GM18505 (cell line): ENCODE data around the gene FXYD3.

Experiments used
- ATAC-seq: cut with Tn5 transposase; IDR thresholded peaks from one replicate; pipeline ENCODE4 v1.9.1; 2021; ENCODE audit not compliant: unreplicated experiment
- POLR2A ChIP-seq: IDR thresholded peaks from 4 replicates; pipeline ENCODE4 v1.6.1; 2011; ENCODE audit warnings: borderline replicate concordance; ENCODE audit not compliant: insufficient read depth, insufficient read length; ENCODE audit errors: extremely low read depth

Gene FXYD3

DNA sequence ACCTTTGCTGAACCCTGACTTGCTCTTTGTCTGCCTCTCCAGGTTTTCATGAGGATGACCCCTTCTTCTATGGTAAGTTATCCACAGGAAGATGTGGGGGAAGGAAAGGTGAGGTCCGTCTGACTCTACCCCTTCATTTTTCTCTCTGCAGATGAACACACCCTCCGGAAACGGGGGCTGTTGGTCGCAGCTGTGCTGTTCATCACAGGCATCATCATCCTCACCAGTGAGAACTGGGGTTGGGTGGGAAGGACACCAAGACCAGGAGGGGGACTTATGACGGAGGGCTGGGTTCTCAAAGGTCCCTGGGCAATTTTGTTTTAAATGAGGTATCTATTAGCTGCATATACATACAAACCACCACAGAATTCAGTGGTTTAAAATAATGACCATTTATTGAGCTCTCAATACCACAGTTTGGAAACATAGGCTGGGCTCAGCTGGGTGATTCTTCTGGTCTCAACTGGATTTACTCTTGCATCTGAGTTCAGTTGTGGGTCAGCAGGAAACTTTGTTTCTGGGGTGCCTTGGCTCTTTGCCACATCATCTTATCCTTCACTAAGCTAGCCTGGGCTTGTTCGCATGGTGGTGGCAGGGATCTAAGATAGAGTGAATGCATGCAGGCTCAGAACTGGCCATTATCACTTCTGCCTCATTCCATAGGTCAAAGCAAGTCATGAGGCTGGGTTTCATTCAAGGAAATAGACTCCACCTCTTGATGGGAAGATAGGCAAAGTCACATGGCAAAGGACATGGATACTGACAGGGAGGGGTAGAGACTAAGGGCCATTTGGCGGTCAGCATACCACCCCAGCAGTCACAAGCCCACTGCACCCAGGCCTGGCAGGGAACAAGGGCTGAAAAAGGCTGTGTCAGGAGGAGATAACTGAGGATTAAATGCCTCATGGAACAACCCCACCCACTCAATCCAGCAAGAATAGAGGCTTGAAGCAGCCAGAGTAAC lies 50.8 kb downstream of the FXYD3 start:
- TF ChIP-seq POLR2A = no peak
- no peak for ATAC-seq

DNA sequence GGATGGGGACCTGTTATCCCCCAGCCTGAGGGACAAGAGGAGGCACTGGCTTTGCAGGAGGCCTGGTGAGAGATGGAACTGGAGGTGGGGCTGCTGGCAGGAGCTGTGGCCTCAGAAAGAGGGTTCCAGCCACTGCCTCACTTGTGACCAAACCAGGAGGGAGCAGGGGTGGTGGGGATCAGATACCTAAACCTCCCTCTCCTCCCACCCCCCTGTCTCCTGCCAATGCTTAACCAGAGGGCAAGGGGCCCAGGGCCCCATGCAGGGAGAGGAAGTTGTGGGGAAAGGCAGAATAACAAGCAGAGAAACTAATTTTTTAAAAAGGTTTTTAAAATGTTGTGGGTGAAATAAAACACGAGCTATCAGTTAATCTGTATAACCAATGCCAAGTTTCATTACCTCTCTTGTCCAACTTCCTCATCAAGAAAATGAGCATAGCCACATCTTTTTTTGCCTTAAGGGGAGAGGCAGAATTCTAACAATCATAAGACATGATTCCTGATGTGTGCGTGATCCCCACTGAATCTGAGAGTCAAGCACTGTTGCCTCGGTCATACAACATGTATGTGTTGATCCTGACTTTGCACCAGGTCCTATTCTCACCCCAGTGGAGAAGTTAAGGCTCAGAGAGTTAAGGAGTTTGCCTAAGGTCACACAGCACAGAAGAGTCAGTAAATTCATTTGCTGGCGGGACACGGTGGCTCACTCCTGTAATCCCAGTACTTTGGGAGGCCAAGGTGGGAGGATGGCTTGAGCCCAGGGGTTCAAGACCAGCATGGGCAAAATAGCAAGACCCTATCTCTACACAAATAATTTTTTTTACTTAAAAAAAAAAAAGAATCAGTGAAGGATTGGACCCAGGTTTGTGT lies 51.9 kb downstream of the FXYD3 start:
- ATAC-seq = no peak
- no peak for TF ChIP-seq POLR2A

DNA sequence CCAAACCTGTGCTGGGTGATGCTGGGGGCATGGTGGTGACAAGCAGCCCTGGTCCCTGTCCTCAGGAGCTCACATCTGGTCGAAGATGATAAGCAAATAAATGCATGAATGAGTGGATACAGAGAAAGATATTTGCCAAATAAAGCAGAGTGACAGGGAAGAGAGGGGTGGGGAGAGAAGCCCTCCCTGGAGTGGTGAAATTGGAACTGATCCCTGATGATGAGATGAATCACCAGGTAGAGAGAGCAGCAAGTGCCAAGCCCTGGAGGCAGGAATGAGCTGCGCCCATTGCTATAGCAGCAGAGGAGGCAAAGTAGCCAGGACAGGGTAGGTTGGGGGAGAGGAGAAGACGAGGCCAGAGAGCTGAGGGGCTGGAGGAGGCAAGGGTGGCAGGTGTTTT lies 52.6 kb downstream of the FXYD3 start:
- TF ChIP-seq POLR2A = no peak
- ATAC-seq = no peak

DNA sequence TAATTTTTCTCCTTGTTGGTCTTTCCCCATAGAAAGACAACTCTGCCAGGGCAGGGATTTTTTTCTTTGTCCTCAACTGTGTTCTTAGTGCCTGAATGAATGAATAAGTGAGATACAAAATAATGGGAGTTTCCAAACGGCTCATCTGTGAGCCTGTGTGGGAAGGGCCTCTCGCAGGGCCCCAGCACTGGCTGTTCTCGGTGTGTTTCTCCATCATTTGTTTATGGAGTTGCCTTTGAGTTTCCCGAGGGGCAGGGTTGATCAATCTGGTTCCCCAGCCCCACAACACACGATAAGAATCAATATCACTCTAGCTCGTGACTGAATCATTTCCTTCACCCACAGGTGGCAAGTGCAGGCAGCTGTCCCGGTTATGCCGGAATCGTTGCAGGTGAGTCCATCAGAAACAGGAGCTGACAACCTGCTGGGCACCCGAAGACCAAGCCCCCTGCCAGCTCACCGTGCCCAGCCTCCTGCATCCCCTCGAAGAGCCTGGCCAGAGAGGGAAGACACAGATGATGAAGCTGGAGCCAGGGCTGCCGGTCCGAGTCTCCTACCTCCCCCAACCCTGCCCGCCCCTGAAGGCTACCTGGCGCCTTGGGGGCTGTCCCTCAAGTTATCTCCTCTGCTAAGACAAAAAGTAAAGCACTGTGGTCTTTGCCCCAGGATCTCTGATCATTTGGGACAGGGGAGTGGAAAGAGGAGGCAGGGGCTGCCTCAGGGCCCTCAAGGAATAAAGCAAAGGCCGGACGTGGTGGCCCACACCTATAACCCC lies 53.8 kb downstream of the FXYD3 start:
- no peak for TF ChIP-seq POLR2A
- ATAC-seq = no peak

DNA sequence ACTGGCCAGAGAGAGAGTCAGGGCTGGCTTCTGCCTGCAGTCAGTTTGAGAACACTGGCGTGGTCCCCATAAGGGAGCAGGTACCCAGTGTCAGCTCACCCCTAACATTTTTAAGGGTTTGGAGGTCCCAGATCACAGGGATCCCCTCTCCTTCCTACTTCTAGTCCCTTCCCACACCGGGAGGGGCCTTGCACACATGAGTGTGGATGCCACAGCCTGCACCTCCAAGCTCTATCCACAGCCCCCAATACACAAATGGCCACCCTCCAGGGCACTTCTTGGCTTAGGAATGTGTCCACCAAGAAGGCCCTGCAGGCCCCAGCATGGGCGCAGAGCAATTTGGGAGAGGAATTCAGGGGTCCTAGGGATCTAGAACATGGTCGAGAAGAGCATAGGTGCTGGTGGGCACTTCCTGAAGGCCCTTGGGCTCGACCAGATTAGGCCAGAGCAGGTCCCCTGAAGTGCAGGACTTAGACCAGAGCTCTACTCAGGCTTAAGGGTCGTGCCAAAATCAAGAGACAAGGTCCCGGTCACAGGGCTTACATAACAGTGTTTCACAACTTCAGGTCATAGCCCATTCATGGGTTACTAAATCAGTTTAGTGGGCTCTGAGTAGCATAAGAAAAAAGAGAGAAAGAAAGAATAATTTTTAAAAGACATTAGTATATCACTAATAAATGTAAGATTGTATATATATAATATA lies 54.9 kb downstream of the FXYD3 start:
- ATAC-seq = no peak
- no peak for TF ChIP-seq POLR2A

DNA sequence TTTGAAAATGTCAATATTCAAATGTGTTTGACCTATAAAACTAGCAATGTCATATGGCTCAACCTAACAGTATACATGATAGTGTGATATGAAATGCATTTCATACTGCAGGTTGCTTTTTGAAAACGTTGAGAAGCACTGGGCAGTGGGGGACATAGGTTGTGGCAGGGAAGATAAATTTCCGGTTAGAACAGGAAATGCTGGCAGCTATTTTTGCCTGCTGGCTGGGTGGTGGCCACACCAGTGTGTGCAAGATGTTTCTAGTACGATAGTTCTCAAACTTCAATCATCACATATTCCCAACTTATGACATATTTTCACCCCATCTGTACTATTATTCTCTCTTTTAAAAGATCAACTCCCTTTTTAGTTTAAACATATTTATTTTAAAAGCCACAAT lies 56.1 kb downstream of the FXYD3 start:
- TF ChIP-seq POLR2A = no peak
- no peak for ATAC-seq
